HS-27A (cell line): ENCODE measurements around the gene GEN1.
A peak's percentile ranks its signal among the peaks of the same experiment; 100 is the strongest.

Experiments
- DNase-seq: peaks from one replicate; pipeline ENCODE4 v3.0.0-alpha.2; 2012; ENCODE audit warnings: low read depth, missing footprints

Gene GEN1, protein sequence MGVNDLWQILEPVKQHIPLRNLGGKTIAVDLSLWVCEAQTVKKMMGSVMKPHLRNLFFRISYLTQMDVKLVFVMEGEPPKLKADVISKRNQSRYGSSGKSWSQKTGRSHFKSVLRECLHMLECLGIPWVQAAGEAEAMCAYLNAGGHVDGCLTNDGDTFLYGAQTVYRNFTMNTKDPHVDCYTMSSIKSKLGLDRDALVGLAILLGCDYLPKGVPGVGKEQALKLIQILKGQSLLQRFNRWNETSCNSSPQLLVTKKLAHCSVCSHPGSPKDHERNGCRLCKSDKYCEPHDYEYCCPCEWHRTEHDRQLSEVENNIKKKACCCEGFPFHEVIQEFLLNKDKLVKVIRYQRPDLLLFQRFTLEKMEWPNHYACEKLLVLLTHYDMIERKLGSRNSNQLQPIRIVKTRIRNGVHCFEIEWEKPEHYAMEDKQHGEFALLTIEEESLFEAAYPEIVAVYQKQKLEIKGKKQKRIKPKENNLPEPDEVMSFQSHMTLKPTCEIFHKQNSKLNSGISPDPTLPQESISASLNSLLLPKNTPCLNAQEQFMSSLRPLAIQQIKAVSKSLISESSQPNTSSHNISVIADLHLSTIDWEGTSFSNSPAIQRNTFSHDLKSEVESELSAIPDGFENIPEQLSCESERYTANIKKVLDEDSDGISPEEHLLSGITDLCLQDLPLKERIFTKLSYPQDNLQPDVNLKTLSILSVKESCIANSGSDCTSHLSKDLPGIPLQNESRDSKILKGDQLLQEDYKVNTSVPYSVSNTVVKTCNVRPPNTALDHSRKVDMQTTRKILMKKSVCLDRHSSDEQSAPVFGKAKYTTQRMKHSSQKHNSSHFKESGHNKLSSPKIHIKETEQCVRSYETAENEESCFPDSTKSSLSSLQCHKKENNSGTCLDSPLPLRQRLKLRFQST

GRCh38 chr2:17753803-17754663 is at the start of gene GEN1, which contains the start of gene SMC6:
Gene GEN1 (plus strand): TSS chr2:17754138. CDS start chr2:17759944, 5,806 bp downstream.
Gene SMC6 (minus strand): TSS chr2:17753810. CDS start chr2:17745946, 7,864 bp downstream.
- DNase-seq = peak; percentile 87

GRCh38 chr2:17706845-17707244 is 47.1 kb upstream of the GEN1 start:
- no peak for DNase-seq

DNA sequence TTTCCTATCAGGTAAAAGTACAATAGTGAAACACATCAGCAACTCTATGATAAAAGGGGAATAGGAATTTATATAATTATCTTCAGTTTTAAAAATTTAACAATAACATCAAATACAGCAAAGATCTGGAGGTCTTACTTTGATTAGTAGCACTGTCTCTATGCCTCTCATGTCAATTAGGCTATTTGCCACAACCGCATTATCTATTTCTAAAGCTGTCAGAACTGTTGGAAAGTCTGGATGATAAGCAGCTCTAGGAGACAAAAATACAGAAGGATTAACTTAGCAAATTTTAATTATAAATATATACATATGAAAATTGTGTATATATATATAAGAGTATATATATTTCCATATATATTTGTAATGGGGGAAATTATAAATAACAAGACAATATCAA is 45.4 kb upstream of the GEN1 start:
- no peak for DNase-seq

GRCh38 chr2:17709897-17710296 is 44.0 kb upstream of the GEN1 start:
- no peak for DNase-seq

DNA sequence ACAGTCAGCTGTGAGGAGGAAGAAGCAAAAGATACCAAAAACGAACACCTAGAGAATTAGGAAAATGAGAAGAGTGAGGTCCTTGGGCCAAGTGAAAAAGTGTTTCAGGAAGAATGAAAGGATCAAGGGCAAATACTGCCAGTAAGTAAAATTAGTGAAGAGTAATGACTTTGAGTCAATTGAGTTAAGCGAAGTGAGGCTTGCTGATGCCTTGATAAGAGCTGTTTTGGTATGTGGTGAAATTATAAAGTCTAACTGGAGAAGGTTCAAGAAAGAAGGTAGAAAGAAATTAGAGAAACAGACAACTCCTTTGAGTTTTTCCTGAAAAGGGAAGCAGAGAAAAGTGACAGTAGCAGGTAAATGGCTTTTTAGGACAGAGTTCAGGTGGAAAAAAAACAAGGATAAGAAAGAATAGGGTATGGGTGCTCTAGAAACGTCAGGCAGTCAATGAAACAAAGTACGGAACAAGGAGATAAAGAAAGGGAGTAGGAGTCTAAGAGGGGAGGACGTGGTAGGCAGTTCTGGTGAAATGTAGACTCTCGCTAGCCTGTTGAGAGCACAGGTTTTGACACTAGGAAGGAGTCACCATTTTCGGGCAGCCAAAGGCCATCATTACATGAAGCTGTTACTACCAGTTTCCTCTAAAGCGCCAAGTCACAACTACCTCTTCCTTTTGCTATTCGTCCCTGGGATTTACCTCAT is 43.2 kb upstream of the GEN1 start:
- no peak for DNase-seq

DNA sequence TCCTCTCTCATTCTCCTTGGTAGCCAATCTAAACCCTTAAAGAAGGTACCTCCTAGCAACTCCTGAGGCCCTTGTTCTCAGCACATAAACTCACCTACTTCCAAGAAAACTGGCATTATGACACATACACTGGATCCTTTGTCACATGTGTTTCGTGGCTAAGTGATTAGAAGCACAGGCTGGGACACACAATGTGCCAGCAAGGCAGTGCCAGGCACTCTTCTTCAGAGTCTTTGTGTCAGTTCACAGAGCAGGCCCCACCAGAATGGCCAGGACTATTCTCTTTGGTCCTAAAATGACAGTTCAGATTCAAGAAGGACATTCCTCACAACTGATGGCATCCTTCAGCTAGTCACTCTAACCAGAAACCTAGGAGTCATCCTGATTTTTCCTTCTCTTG is 40.6 kb upstream of the GEN1 start:
- no peak for DNase-seq

DNA sequence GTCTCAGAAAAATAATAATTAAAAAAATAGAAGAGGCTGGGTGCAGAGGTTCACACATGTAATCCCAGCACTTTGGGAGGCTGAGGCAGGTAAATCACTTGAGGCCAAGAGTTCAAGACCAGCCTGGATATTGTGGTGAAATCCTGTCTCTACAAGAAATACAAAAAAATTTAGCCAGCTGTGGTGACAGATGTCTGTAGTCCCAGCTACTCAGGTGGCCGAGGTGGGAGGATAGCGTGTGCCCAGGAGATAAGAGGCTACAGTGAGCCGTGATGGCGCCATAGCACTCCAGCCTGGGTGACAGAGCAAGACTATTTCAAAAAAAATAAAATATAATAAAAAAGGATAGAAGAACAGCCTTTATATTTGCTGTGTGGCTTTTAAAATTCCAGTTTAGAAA is 36.3 kb upstream of the GEN1 start:
- DNase-seq = no peak

DNA sequence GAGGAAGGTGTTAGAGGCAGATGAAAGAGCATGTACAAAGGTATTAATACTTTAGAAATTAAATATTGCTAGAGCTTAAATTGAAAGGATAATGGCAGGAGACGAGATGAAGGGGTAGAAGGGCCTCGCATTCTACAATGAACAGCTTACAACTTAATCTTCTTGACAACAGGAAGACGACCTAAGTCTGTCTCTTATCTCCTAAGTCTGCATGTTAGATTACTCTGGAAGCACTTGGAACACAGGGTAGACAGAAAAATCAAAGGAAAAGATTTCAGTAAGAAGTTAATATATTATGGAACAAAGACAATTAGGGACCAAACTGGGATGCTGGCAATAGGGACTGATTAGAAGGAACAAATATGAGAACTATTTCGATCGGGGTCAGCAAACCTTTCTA is 35.2 kb upstream of the GEN1 start:
- no peak for DNase-seq

GRCh38 chr2:17719562-17720371 is 34.2 kb upstream of the GEN1 start:
- no peak for DNase-seq

GRCh38 chr2:17728210-17728609 is 25.7 kb upstream of the GEN1 start:
- no peak for DNase-seq

GRCh38 chr2:17729880-17730279 is 24.1 kb upstream of the GEN1 start:
- DNase-seq = no peak

GRCh38 chr2:17733599-17733998 is 20.3 kb upstream of the GEN1 start:
- DNase-seq = no peak

DNA sequence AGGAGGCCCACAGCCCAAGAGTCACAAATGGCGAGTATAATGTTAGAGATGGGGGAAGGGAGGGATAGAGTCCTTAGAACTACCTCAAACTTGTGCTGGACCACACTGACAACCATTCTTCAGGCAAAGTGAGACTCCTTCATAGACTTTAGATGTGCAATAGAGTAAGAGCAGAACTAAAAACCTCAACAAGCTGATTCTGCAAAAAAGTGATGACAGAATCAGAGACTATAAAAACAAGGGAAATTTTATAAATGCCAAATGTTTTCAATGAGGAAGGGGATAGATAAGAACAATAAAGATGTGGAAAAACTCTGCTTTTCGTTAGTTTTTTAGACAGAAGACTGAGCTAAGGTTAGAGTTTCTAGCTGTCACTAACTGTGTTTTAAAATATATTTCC is 18.1 kb upstream of the GEN1 start:
- DNase-seq = no peak

DNA sequence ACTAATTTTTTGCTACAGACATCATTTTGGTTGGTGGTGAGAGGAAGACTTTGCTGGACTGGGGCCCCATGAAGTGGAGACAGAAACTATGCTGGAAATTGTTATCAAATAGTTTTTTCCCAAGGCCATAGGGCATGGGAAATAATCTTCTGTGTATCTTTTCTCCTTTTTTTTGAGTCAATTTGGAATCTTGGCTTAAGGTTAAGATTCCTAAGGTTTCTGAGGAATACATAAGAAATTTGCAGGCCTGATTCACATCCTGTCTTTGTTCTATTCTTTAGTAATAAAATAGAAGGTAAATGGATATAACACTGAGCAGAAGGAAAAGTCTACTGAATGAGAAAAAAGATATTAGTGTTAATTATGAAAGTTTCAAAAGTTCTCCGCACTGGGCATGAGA is 16.9 kb upstream of the GEN1 start:
- no peak for DNase-seq

DNA sequence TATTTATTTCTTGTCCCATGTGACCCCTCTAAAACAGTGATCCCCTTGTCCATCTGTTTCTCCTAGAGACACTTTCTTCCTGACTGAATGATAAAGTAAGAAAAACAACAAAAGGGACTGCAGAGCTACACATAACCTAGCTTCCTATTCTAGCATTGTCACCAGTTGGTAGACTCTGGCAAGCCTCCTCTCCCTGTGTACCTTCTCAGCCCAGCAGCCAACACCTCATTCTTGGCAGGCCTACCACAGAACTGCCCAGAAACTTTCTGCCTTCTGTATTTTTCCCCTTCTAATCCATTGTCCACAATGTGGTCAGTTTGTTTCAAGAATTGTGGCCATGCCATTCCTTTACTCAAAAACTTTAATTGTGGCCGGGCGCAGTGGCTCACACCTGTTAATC is 13.7 kb upstream of the GEN1 start:
- DNase-seq = no peak

DNA sequence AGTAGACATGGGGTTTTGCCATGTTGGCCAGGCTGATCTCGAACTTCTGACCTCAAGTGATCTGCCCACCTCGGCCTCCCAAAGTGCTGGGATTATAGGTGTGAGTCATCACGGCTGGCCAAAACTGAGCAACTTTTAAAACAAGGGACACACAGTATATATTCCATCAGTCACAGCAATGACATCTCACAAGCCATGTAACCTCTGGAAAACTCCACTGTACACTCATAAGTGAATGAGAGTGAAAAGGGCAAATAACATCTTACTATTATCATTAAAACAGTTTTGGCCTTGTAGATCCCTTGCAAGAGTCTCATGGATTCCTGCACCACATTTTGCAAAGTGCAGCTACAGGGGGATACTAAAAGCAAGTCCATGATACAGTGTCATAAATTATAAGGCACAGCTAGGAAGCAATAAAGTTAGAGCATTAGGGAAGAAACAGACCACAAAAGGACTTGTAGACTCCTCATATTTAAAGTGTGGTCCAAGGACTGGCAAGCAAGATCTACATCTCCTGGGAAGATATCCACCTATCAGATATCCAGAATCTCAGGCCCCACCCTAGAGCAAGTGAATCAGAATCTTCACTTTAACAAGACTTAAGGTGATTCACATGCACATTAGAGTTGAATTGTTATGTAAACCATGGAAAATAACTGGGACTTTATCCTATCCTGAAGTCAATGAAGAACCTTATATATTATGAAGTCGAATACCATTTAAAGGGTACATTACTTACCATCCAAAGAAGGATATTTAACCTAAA is 6.1 kb upstream of the GEN1 start:
- DNase-seq = no peak

GRCh38 chr2:17748745-17749144 is 5.2 kb upstream of the GEN1 start:
- DNase-seq = no peak

DNA sequence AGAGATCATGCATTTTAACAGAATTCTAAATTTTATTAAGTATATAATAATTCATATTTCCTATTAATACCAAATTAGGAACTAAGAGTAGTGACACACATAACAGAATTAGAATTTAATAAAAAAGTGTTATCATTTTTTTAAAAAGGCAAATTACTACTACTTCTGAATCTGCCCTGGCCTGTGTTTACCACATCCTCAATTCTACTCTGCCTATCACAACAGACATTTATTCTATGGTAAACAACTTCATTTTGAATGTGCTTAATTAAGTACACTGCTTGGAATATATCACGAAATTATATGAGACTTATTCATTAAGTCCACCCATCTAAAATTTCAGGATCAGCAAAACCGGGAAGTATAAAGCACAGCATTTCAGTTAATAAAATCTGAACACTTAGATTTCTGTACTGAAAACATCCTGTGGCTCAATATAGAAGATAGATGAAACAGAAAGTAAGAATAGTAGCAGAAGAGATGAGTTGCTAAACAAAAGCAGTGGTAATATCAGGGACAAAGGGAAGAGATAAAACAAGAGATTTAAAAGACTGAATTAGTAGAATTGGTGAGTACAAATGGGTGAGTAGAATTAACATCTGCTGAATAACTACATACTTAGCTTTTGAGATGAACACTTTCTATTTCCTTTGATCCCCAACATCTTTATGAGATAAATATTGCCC is 4.0 kb upstream of the GEN1 start:
- no peak for DNase-seq

GRCh38 chr2:17752246-17752645 is 1.7 kb upstream of the GEN1 start:
- DNase-seq = no peak
